Measurements from ENCODE around the gene TUBGCP6.
A peak's percentile ranks its signal among the peaks of the same experiment; 100 is the strongest.

The TUBGCP6 gene

DNA sequence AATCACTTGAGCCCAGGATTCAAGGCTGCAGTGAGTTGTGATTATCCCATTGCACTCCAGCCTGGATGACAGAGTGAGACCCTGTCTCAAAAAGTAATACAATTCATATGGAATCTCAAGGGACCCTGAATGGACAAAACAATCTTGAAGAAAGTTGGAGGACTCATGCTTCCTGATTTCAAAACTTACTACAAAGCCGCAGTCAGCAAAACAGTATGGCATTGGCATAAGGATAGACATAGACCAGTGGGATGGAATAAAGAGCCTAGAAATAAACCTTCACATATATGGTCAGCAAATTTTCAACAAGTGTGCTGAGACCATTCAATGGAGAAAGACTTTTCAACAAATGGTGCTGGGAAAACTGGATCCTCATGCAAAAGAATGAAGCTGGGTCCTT, 41.5 kb downstream of the TUBGCP6 start:
- no peak for TF ChIP-seq CTCF (IDR thresholded peaks at IDR 0.05; ENCODE audit: insufficient read depth, low read length, missing control alignments)
- H3K4me3 ChIP-seq (ENCODE audit: low read depth, low read length) = no peak overlapping the region
- ChIA-PET CTCF (interaction anchor here (0.9 to 1.9 kb wide), 4 partner anchors 9 to 283 kb away, joined by 3 to 4 read pairs (median 4); no protein-coding TSS in a partner anchor), POLR2A (no interaction called here)
- no peak for DNase-seq (ENCODE audit: low read depth, low spot score)

DNA sequence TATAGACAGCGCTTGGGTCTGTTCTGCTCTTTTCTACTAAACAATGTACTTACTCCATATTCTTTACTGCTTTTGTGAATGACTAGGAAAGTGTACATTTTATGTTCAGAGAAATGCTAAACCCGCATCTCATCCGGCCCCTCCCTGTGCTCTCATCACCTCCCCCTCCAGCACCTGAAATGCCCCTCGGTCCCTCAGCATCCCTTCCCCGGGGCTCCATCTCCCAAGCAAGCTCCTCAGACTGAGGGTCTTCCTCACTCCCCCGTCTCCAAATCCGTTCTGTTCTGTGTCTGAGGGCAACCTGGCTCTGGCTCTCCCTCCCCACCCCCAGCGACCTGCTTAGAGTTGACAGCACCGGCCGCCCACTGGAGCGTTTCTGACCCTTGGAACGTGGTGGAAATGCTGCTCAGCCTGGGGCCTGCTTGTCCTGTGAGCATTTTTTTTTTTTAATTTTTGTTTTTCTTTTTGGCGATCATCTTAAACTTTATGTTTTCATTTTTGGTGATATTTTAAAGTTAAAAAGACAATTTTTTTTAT, 42.6 kb downstream of the TUBGCP6 start:
- DNase-seq (ENCODE audit: low read depth, low spot score) = no peak
- no peak for TF ChIP-seq CTCF (IDR thresholded peaks at IDR 0.05; ENCODE audit: insufficient read depth, low read length, missing control alignments)
- H3K4me3 ChIP-seq (ENCODE audit: low read depth, low read length) = peak overlapping the region; percentile 71
- POLR2A ChIA-PET = no interaction called here
- CTCF ChIA-PET = interaction anchor here (0.6 to 1.9 kb wide), 4 partner anchors 10 to 60 kb away, joined by 3 to 13 read pairs (median 4); no protein-coding TSS in a partner anchor

GRCh38 chr22:50201191-50202129, 43.4 kb downstream of the TUBGCP6 start:
- DNase-seq (ENCODE audit: low read depth, low spot score) = no peak
- CTCF ChIA-PET = interaction anchor here (1.2 to 1.9 kb wide), 3 partner anchors 10 to 53 kb away, joined by 3 to 13 read pairs (median 4); no protein-coding TSS in a partner anchor
- TF ChIP-seq CTCF (IDR thresholded peaks at IDR 0.05; ENCODE audit: insufficient read depth, low read length, missing control alignments) = no peak
- POLR2A ChIA-PET = no interaction called here
- H3K4me3 ChIP-seq (ENCODE audit: low read depth, low read length) = peak overlapping the region; percentile 71

DNA sequence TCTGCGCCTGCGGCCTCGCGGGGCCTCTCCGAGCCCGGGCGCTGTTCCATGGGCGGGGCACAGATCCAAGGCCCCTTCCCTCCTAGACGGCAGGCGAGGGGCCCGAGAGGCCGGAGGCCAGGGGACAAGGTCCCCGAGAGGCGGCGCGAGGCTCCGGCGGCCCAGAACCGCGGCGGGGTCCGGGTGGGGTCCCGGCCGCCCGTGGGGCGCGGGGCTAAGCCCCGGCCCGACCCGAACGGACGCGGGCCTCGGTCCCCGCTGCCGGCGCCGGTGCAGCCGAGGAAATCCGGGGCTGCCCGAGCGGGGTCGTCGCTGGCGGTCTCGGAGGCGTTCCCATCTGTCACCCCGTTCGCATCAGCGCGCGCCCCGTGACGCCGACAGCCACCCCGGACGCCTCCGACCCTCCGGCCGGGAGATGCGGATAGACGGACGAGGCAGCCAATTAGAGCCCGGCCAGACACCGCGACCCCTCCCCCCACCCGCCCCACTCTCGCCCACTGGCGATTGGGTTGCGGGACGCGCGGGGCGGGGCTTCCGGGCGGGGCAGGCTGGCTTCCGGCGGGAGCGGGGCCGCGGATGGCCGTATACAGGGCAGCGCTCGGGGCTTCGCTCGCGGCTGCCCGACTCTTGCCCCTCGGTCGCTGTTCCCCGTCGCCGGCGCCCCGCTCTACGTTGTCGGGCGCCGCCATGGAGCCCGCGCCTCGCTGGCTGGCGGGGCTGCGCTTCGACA, 44.2 kb downstream of the TUBGCP6 start, which contains the start of gene SELENOO:
SELENOO (plus strand) TSS at position 551 of the 730 bp plus-strand sequence; CDS start at position 577, 26 bp downstream.
- no peak for TF ChIP-seq CTCF (IDR thresholded peaks at IDR 0.05; ENCODE audit: insufficient read depth, low read length, missing control alignments)
- peak within 1 kb of the TSS; percentile 71 for H3K4me3 ChIP-seq (ENCODE audit: low read depth, low read length)
- DNase-seq (ENCODE audit: low read depth, low spot score) = no peak
- POLR2A ChIA-PET = no interaction called here
- CTCF ChIA-PET = interaction anchor here (1.2 to 1.9 kb wide), 2 partner anchors 10 to 52 kb away, joined by 3 to 13 read pairs; no protein-coding TSS in a partner anchor

- peak overlapping the region; percentile 71 for H3K4me3 ChIP-seq (ENCODE audit: low read depth, low read length)
- POLR2A ChIA-PET = no interaction called here
- DNase-seq (ENCODE audit: low read depth, low spot score) = no peak
- TF ChIP-seq CTCF (IDR thresholded peaks at IDR 0.05; ENCODE audit: insufficient read depth, low read length, missing control alignments) = no peak
- CTCF ChIA-PET = no interaction called here
Observed at GRCh38 chr22:50199829-50200460, 44.9 kb downstream of the TUBGCP6 start.
